ENCODE data around the gene TRIM28. TPM values are rescaled to one million over a fixed set of nuclear protein-coding genes. Genes with fewer than 3 reads are reported as not detected.

TRIM28 gene
- total RNA-seq, 1 donor from 2014 or later, result 407 TPM

- no peak for TF ChIP-seq CTCF (IDR thresholded peaks at IDR 0.05)
- intact Hi-C loops (cut with micrococcal nuclease), result loop anchor here (1.0 kb wide), 1 partner anchor 10 kb away; no protein-coding TSS in a partner anchor
- POLR2A ChIA-PET, result interaction anchor here (0.6 to 5.8 kb wide), 11 partner anchors 8 to 1292 kb away, joined by 3 to 63 read pairs (median 4); partner anchors contain the start of genes CHMP2A, MZF1, TRIM28 and ZBTB45
- Mint-ChIP-seq H3K27me3 (no peaks in the 10 kb centered on the region), H3K36me3 (ENCODE audit: low read depth) (peaks cover 16% of the 10 kb centered on the region), H3K9me3 (no peaks in the 10 kb centered on the region), H3K4me1 (peaks cover 59% of the 10 kb centered on the region), H3K4me3 (peak overlapping the region; percentile 80), H3K27ac (no peak overlapping the region)
- ATAC-seq (ENCODE audit: low read depth), result no peak
- CTCF ChIA-PET, result interaction anchor here (2.0 kb wide), 1 partner anchor 43 kb away, joined by 6 read pairs; the partner anchor contains the start of gene ZBTB45
- peak; percentile 41 for DNase-seq
These were observed 18.5 kb downstream of the TRIM28 start for GRCh38 chr19:58562122-58563033.

GRCh38 chr19:58563034-58563573, 19.2 kb downstream of the TRIM28 start:
- H3K27ac Mint-ChIP-seq, result no peak overlapping the region
- peaks cover 52% of the 10 kb centered on the region for H3K4me1 Mint-ChIP-seq
- ATAC-seq (ENCODE audit: low read depth) (peak; percentile 0), DNase-seq (peak; percentile 42)
- TF ChIP-seq CTCF (IDR thresholded peaks at IDR 0.05), result no peak
- H3K4me3 Mint-ChIP-seq, result peak overlapping the region; percentile 80
- peaks cover 12% of the 10 kb centered on the region for H3K36me3 Mint-ChIP-seq (ENCODE audit: low read depth)
- ChIA-PET CTCF (interaction anchor here (2.0 kb wide), 1 partner anchor 43 kb away, joined by 6 read pairs; the partner anchor contains the start of gene ZBTB45), POLR2A (interaction anchor here (0.6 to 5.8 kb wide), 10 partner anchors 8 to 1293 kb away, joined by 3 to 63 read pairs (median 5); partner anchors contain the start of genes CHMP2A, MZF1, TRIM28 and ZBTB45)
- no peaks in the 10 kb centered on the region for H3K27me3 Mint-ChIP-seq
- intact Hi-C loops (cut with micrococcal nuclease), result loop anchor here (1.0 kb wide), 1 partner anchor 9 kb away; no protein-coding TSS in a partner anchor
- H3K9me3 Mint-ChIP-seq, result no peaks in the 10 kb centered on the region

- TF ChIP-seq CTCF (IDR thresholded peaks at IDR 0.05), result no peak
- POLR2A ChIA-PET, result interaction anchor here (1.3 to 2.3 kb wide), 3 partner anchors 9 to 20 kb away, joined by 5 to 12 read pairs (median 6); partner anchors contain the start of genes CHMP2A, MZF1 and TRIM28
- Mint-ChIP-seq H3K4me1 (peaks cover 50% of the 10 kb centered on the region), H3K9me3 (no peaks in the 10 kb centered on the region), H3K4me3 (peak overlapping the region; percentile 80), H3K27ac (no peak overlapping the region), H3K36me3 (ENCODE audit: low read depth) (peaks cover 18% of the 10 kb centered on the region), H3K27me3 (no peaks in the 10 kb centered on the region)
- intact Hi-C loops (cut with micrococcal nuclease), result loop anchor here (1.0 kb wide), 1 partner anchor 8 kb away; no protein-coding TSS in a partner anchor
- DNase-seq (no peak), ATAC-seq (ENCODE audit: low read depth) (no peak)
- CTCF ChIA-PET, result interaction anchor here (2.0 kb wide), 1 partner anchor 44 kb away, joined by 6 read pairs; the partner anchor contains the start of gene ZBTB45
These were observed 20.0 kb downstream of the TRIM28 start for GRCh38 chr19:58563823-58564222.

GRCh38 chr19:58566989-58567388, 23.1 kb downstream of the TRIM28 start:
- Mint-ChIP-seq H3K9me3 (no peaks in the 10 kb centered on the region), H3K36me3 (ENCODE audit: low read depth) (peaks cover 23% of the 10 kb centered on the region), H3K4me3 (no peak overlapping the region), H3K27me3 (no peaks in the 10 kb centered on the region), H3K27ac (no peak overlapping the region), H3K4me1 (peaks cover 34% of the 10 kb centered on the region)
- no peak for ATAC-seq (ENCODE audit: low read depth)
- intact Hi-C loops (cut with micrococcal nuclease), result no loop called here
- TF ChIP-seq CTCF (IDR thresholded peaks at IDR 0.05), result no peak
- POLR2A ChIA-PET, result interaction anchor here (1.7 to 2.0 kb wide), 2 partner anchors 12 to 47 kb away, joined by 4 to 8 read pairs; partner anchors contain the start of genes CHMP2A and ZBTB45
- CTCF ChIA-PET, result no interaction called here
- no peak for DNase-seq
